H1 (cell line): ENCODE results near the gene LCT.

ENCODE experiments used
- CBX5 ChIP-seq: fragments of 300-800, 300-1000 bp; sonication (generic); IDR thresholded peaks from 2 replicates; pipeline ENCODE4 v1.7.1; 2016; ENCODE audit warnings: antibody characterized with exemption, low read length, low read depth
- CEBPB ChIP-seq: IDR thresholded peaks from 2 replicates; pipeline ENCODE4 v1.6.1; 2012; ENCODE audit warnings: low read depth, low read length
- CHD1 ChIP-seq: IDR thresholded peaks from 2 replicates; pipeline ENCODE4 v1.6.1; 2012; ENCODE audit warnings: low read depth, low read length, improper control_type of control experiment
- EGR1 ChIP-seq: IDR thresholded peaks from 2 replicates; pipeline ENCODE4 v1.6.1; 2011; ENCODE audit warnings: low read depth, low read length, borderline replicate concordance
- JUND ChIP-seq: IDR thresholded peaks from 2 replicates; pipeline ENCODE4 v1.6.1; 2011; ENCODE audit warnings: mild to moderate bottlenecking, improper control_type of control experiment, low read length
- POLR2AphosphoS5 ChIP-seq: IDR thresholded peaks from 2 replicates; pipeline ENCODE4 v1.6.1; 2011; ENCODE audit warnings: low read depth, low read length
- RBBP5 ChIP-seq: IDR thresholded peaks from 2 replicates; pipeline ENCODE4 v1.7.1; 2012; ENCODE audit warnings: low read depth, mild to moderate bottlenecking, inconsistent platforms, low read length, moderate library complexity, borderline replicate concordance
- SP1 ChIP-seq: IDR thresholded peaks from 2 replicates; pipeline ENCODE4 v1.6.1; 2011; ENCODE audit warnings: low read depth, low read length
- SUZ12 ChIP-seq: fragments of 200-600 bp; sonication (generic); IDR thresholded peaks from 2 replicates; pipeline ENCODE4 v1.6.1; 2012; ENCODE audit warnings: mild to moderate bottlenecking, inconsistent platforms, low read length, moderate library complexity, mixed read lengths
- TF ChIP-seq, protein P1 (sequence below), 3 experiments: IDR thresholded peaks; 1 replicate in 2 of 3; 2 replicates in 1 of 3; pipeline versions ENCODE4 v1.5.1 to v1.6.1; 2011; ENCODE audit warnings: low read length in 3 of 3, mild to moderate bottlenecking in 3 of 3, inconsistent platforms in 2 of 3, low read depth in 1 of 3, moderate library complexity in 1 of 3; ENCODE audit not compliant: insufficient read depth in 1 of 3; ENCODE audit errors: control extremely low read depth in 1 of 3
- TF ChIP-seq, protein P2 (sequence below): IDR thresholded peaks from 2 replicates; pipeline ENCODE4 v1.6.1; 2012; ENCODE audit warnings: inconsistent platforms
- TF ChIP-seq, protein P3 (sequence below): IDR thresholded peaks from 2 replicates; pipeline ENCODE4 v1.6.1; 2012; ENCODE audit warnings: low read length, inconsistent platforms

DNA sequence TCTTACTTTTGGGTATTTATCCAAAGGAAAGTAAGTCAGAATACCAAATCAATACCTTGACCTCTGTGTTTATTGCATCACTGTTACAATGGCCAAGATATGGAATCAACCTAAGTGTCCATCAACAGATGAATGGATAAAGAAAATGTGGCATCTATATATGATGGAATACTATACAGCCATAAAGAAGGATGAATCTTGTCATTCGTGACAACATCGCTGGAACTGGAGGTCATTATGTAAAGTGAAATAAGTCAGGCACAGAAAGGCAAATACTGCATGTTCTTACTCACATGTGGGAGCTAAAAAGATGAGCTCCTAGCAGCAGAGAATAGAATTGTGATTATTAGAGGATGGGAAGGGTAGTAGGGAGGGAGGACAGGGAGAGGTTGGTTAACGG, 34.6 kb downstream of the LCT start:
- TF ChIP-seq CBX5, result no peak
- TF ChIP-seq JUND, result no peak
- TF ChIP-seq SP1, result no peak
- TF ChIP-seq, protein P1, sequence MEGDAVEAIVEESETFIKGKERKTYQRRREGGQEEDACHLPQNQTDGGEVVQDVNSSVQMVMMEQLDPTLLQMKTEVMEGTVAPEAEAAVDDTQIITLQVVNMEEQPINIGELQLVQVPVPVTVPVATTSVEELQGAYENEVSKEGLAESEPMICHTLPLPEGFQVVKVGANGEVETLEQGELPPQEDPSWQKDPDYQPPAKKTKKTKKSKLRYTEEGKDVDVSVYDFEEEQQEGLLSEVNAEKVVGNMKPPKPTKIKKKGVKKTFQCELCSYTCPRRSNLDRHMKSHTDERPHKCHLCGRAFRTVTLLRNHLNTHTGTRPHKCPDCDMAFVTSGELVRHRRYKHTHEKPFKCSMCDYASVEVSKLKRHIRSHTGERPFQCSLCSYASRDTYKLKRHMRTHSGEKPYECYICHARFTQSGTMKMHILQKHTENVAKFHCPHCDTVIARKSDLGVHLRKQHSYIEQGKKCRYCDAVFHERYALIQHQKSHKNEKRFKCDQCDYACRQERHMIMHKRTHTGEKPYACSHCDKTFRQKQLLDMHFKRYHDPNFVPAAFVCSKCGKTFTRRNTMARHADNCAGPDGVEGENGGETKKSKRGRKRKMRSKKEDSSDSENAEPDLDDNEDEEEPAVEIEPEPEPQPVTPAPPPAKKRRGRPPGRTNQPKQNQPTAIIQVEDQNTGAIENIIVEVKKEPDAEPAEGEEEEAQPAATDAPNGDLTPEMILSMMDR (IDR thresholded peaks at IDR 0.05; ENCODE audit: control extremely low read depth in 1 of 3, insufficient read depth in 1 of 3, low read depth in 1 of 3, low read length in 3 of 3), result no peak
- TF ChIP-seq POLR2AphosphoS5, result no peak
- no peak for TF ChIP-seq RBBP5
- no peak for TF ChIP-seq CEBPB
- TF ChIP-seq, protein P2, sequence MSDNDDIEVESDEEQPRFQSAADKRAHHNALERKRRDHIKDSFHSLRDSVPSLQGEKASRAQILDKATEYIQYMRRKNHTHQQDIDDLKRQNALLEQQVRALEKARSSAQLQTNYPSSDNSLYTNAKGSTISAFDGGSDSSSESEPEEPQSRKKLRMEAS, result no peak
- TF ChIP-seq CHD1, result no peak
- TF ChIP-seq SUZ12, result no peak
- TF ChIP-seq EGR1, result no peak
- TF ChIP-seq, protein P3, sequence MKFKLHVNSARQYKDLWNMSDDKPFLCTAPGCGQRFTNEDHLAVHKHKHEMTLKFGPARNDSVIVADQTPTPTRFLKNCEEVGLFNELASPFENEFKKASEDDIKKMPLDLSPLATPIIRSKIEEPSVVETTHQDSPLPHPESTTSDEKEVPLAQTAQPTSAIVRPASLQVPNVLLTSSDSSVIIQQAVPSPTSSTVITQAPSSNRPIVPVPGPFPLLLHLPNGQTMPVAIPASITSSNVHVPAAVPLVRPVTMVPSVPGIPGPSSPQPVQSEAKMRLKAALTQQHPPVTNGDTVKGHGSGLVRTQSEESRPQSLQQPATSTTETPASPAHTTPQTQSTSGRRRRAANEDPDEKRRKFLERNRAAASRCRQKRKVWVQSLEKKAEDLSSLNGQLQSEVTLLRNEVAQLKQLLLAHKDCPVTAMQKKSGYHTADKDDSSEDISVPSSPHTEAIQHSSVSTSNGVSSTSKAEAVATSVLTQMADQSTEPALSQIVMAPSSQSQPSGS, result no peak
